ENCODE data around the gene TRPC4AP. TPM values are rescaled to one million over a fixed set of nuclear protein-coding genes. Genes with fewer than 3 reads are reported as not detected.

The TRPC4AP gene
- polyA plus RNA-seq, 2 donors: 25.7 to 26.9 TPM

DNA sequence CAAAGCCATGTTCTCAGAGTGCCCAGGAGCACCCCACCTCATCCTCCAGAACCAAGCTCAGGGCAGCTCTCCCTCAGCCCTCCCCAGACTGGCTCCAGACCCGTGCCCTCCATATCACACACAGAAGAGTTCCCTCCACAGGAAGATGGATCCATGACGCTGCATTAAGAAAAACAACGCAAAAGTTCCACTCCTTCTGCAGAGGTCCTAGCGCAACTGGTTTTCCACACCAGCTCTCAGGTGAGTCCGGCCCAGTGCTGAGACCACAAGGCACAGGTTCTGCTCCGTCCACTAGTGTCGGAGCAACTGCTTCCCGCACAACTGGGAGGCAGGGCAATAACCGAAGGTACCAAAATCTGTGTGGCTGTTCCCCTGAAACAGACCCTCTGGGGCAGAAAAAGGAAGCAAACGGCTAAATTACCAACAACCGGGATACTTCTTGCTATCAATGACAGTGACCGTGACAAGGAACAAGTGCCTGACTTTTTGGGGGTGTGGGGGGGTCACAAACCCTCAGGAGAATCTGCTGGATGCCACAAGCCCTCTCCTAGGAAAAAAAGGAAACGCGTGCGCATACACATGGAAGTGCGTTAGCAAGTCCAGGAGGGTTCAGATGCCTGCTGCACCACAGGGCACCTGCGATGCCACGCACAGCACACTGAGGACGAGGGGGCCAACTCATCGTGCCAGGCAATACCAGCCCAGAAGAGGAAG is 87.7 kb downstream of the TRPC4AP start:
- Histone ChIP-seq H3K4me1 (ENCODE audit: control insufficient read depth in 2 of 2, insufficient read depth in 2 of 2, low read length in 1 of 2) (no peaks in the 10 kb centered on the region), H3K9me3 (ENCODE audit: control insufficient read depth in 2 of 2, insufficient read depth in 1 of 2, low read depth in 1 of 2, low read length in 1 of 2) (no peaks in the 10 kb centered on the region), H3K27me3 (ENCODE audit: control insufficient read depth in 1 of 2, insufficient read depth in 2 of 2, low read length in 2 of 2) (no peaks in the 10 kb centered on the region), H3K4me3 (ENCODE audit: low read depth in 1 of 2, low read length in 2 of 2) (no peak overlapping the region), H3K27ac (ENCODE audit: low read depth in 2 of 2, low read length in 1 of 2) (no peak overlapping the region), H3K36me3 (ENCODE audit: control insufficient read depth in 2 of 2, insufficient read depth in 2 of 2, low read length in 1 of 2) (peaks cover 33 to 89% of the 10 kb centered on the region in 2 donors)
- WGBS, 2 donors: 91% methylated on average over 20 of the region's 20 CpGs

DNA sequence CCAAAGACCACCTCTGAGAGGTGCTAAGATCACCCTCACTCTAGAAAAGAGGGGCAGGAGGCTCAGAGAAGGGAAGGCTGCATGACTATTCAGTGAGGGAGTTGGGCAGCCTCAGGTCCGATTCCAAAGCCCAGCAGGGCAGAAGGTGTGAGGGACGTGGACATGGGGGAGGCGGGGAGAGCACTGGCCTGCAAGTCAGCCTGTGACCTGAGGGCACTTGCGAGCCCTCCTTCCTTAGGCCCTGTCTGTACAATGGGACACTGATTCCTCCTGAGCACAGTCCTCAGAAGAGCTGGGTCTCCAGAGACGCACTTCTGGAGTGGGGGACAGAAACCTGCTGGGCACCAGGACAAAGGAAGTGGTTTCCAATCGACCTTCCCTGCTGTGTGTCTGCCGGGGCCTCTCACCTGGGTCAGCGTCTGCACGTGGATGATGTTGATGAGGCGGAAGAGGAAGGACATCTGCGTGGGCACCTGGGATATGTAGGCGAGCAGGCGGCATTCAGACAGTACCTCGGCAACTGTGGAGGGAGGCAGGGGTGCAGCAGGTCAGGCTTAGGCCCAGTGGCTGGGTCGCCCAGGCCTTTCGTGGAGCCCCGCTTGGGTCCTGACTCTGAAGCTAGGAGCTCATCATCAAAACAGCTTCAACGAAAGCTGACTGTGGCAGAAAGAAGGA is 88.4 kb downstream of the TRPC4AP start:
- H3K36me3 ChIP-seq (ENCODE audit: control insufficient read depth in 2 of 2, insufficient read depth in 2 of 2, low read length in 1 of 2): peaks cover 32 to 91% of the 10 kb centered on the region in 2 donors
- H3K27ac ChIP-seq (ENCODE audit: low read depth in 2 of 2, low read length in 1 of 2): no peak overlapping the region
- H3K27me3 ChIP-seq (ENCODE audit: control insufficient read depth in 1 of 2, insufficient read depth in 2 of 2, low read length in 2 of 2): no peaks in the 10 kb centered on the region
- no peaks in the 10 kb centered on the region for H3K9me3 ChIP-seq (ENCODE audit: control insufficient read depth in 2 of 2, insufficient read depth in 1 of 2, low read depth in 1 of 2, low read length in 1 of 2)
- no peak overlapping the region for H3K4me3 ChIP-seq (ENCODE audit: low read depth in 1 of 2, low read length in 2 of 2)
- 86 to 89% methylated on average over 18 of the region's 18 CpGs for WGBS, 2 donors
- no peaks in the 10 kb centered on the region for H3K4me1 ChIP-seq (ENCODE audit: control insufficient read depth in 2 of 2, insufficient read depth in 2 of 2, low read length in 1 of 2)

DNA sequence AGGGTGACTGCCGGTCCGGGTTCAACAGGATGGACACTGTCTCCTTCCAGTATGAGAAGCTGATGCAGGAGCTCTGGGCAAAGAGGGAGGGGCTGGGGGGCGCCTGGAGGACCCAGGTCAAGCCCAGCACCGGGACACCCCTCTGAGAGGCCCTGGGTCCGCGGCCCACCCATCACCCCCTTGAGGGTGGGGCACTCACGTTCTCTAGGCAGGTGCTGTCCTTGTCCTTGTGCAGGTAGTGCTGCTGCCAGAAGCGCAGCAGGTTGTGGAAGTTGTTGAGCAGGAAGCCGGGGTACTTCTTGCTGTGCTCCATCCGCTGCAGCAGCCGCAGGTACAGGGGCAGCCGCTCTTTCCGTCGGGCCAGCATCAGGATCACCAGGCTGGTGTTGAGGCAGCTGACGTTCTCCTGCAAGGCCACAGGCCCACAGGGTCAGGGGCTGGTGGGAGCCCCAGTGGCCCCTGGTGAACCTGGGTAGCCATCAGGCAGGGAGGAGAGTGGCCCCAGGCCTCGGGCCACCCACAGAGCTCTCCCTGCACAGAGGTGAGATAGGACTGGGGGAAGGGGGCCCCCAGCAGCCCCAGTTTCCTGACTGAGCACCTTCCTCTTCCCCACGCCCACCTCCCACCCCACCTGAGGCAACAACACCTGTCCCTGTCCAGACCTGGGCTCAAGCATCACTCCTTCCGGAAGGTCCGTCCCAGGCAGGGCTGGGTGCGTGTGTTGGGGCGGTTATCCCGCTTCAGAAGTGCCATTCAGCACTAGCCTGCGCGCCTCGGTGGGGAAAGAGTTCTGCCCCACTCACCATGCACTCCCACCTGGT is 89.2 kb downstream of the TRPC4AP start:
- Histone ChIP-seq H3K4me1 (ENCODE audit: control insufficient read depth in 2 of 2, insufficient read depth in 2 of 2, low read length in 1 of 2) (no peaks in the 10 kb centered on the region), H3K9me3 (ENCODE audit: control insufficient read depth in 2 of 2, insufficient read depth in 1 of 2, low read depth in 1 of 2, low read length in 1 of 2) (no peaks in the 10 kb centered on the region), H3K27me3 (ENCODE audit: control insufficient read depth in 1 of 2, insufficient read depth in 2 of 2, low read length in 2 of 2) (no peaks in the 10 kb centered on the region), H3K36me3 (ENCODE audit: control insufficient read depth in 2 of 2, insufficient read depth in 2 of 2, low read length in 1 of 2) (peaks cover 27 to 91% of the 10 kb centered on the region in 2 donors), H3K4me3 (ENCODE audit: low read depth in 1 of 2, low read length in 2 of 2) (no peak overlapping the region), H3K27ac (ENCODE audit: low read depth in 2 of 2, low read length in 1 of 2) (no peak overlapping the region)
- WGBS, 2 donors: 94% methylated on average over 25 of the region's 25 CpGs

DNA sequence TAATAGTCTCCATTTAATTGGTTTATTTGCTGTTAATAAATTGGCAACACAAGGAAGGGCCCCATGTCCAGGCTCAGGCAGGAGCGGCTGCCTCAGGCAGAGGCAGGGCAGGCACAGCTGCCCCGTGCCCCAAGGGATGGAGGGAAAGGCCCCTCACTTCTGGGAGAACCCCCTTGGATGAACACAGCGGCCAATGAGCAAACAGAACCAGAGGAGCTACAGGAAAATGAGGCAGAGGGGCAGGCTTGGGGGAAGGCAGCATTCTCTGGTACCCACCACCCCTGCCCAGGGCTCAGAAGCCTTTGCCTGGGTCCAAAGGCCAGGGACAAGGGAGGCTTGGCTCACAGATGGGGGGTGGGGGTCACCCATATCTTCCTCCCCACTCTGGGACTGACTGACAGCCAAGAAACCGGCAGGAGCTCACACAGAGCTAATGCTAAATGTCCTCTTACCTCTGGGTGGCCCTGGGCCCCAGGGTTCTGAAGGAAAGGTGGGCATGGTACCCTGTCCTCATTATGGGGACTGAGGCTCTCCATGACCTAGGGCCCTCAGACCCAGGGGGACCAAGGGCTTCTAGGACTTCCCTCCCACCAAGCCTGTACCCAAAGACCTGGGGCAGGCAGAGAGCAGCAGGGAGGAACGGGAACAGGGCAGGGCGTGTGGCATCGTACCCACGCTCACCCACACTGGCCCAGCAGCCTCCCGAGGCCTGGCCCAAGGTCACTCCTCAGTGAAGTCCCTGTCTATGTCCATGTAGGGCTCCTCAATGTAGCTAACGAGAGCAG is 90.0 kb downstream of the TRPC4AP start:
- H3K4me1 ChIP-seq (ENCODE audit: control insufficient read depth in 2 of 2, insufficient read depth in 2 of 2, low read length in 1 of 2): no peaks in the 10 kb centered on the region
- H3K4me3 ChIP-seq (ENCODE audit: low read depth in 1 of 2, low read length in 2 of 2): no peak overlapping the region
- no peaks in the 10 kb centered on the region for H3K9me3 ChIP-seq (ENCODE audit: control insufficient read depth in 2 of 2, insufficient read depth in 1 of 2, low read depth in 1 of 2, low read length in 1 of 2)
- no peak overlapping the region for H3K27ac ChIP-seq (ENCODE audit: low read depth in 2 of 2, low read length in 1 of 2)
- peaks cover 25 to 92% of the 10 kb centered on the region in 2 donors for H3K36me3 ChIP-seq (ENCODE audit: control insufficient read depth in 2 of 2, insufficient read depth in 2 of 2, low read length in 1 of 2)
- WGBS, 2 donors: 78 to 82% methylated on average over 10 of the region's 10 CpGs
- no peaks in the 10 kb centered on the region for H3K27me3 ChIP-seq (ENCODE audit: control insufficient read depth in 1 of 2, insufficient read depth in 2 of 2, low read length in 2 of 2)

DNA sequence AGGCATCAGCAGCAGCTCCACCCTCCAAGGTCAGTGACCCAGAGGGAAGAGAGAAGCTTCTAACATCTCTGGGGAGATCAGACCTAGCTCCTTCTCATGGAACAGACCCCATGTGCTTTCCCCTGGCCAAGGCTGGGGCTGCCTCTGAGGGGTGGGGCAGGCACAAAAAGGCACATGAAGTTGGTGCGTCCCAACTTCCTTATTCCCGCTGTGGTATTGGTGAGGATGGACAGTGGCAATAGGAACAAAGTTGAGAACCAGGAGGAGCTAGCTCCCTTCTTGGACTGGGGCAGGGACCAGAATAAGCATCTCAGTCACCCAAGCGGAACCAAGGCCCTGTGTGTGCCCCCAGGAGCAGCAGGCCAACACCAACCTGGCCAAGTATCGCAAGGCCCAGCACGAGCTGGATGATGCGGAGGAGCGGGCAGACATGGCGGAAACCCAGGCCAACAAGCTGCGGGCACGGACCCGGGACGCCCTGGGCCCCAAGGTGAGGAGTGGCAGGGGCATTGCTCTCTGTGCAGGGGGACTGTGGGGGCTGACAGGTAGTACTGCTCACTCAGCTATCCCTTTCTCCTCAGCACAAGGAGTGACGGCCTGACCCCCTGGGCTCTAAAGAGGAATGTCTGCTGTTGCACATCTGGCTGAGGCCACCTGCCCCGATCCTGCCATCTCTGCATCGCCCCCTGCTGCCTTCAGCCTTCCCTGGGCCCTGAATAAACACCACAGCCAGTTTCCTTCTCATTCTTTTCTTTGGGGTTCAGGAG is 90.8 kb downstream of the TRPC4AP start:
- Histone ChIP-seq H3K4me3 (ENCODE audit: low read depth in 1 of 2, low read length in 2 of 2) (no peak overlapping the region), H3K36me3 (ENCODE audit: control insufficient read depth in 2 of 2, insufficient read depth in 2 of 2, low read length in 1 of 2) (peaks cover 20 to 92% of the 10 kb centered on the region in 2 donors), H3K27ac (ENCODE audit: low read depth in 2 of 2, low read length in 1 of 2) (no peak overlapping the region), H3K4me1 (ENCODE audit: control insufficient read depth in 2 of 2, insufficient read depth in 2 of 2, low read length in 1 of 2) (peaks cover 0 to 2% of the 10 kb centered on the region in 2 donors), H3K27me3 (ENCODE audit: control insufficient read depth in 1 of 2, insufficient read depth in 2 of 2, low read length in 2 of 2) (no peaks in the 10 kb centered on the region), H3K9me3 (ENCODE audit: control insufficient read depth in 2 of 2, insufficient read depth in 1 of 2, low read depth in 1 of 2, low read length in 1 of 2) (no peaks in the 10 kb centered on the region)
- 87 to 90% methylated on average over 15 of the region's 15 CpGs for WGBS, 2 donors

DNA sequence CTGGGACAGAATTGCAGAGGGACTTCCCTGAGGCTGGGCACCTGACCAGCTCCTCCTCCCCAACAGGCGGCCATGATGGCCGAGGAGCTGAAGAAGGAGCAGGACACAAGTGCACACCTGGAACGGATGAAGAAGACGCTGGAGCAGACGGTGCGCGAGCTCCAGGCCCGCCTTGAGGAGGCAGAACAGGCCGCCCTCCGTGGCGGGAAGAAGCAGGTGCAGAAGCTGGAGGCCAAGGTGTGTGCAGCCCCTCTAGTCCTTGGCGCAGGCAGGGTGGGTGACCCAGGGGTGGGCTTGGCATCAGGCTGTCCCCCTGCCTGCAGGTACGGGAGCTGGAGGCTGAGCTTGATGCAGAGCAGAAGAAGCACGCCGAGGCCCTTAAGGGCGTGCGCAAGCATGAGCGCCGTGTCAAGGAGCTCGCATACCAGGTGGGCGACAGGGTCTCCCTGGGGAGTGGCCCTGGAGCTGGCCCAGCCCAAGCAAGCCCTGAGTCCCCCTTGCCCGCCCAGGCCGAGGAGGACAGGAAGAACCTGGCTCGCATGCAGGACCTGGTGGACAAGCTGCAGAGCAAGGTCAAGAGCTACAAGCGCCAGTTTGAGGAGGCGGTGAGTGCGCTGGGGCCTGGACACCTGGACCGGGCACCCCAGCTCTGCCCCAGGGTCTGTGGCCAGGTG is 91.5 kb downstream of the TRPC4AP start:
- Histone ChIP-seq H3K9me3 (ENCODE audit: control insufficient read depth in 2 of 2, insufficient read depth in 1 of 2, low read depth in 1 of 2, low read length in 1 of 2) (no peaks in the 10 kb centered on the region), H3K27me3 (ENCODE audit: control insufficient read depth in 1 of 2, insufficient read depth in 2 of 2, low read length in 2 of 2) (no peaks in the 10 kb centered on the region), H3K27ac (ENCODE audit: low read depth in 2 of 2, low read length in 1 of 2) (no peak overlapping the region), H3K4me3 (ENCODE audit: low read depth in 1 of 2, low read length in 2 of 2) (no peak overlapping the region), H3K36me3 (ENCODE audit: control insufficient read depth in 2 of 2, insufficient read depth in 2 of 2, low read length in 1 of 2) (peaks cover 16 to 92% of the 10 kb centered on the region in 2 donors), H3K4me1 (ENCODE audit: control insufficient read depth in 2 of 2, insufficient read depth in 2 of 2, low read length in 1 of 2) (peaks cover 0 to 2% of the 10 kb centered on the region in 2 donors)
- whole genome bisulfite sequencing, 2 donors: 95% methylated on average over 28 of the region's 28 CpGs

DNA sequence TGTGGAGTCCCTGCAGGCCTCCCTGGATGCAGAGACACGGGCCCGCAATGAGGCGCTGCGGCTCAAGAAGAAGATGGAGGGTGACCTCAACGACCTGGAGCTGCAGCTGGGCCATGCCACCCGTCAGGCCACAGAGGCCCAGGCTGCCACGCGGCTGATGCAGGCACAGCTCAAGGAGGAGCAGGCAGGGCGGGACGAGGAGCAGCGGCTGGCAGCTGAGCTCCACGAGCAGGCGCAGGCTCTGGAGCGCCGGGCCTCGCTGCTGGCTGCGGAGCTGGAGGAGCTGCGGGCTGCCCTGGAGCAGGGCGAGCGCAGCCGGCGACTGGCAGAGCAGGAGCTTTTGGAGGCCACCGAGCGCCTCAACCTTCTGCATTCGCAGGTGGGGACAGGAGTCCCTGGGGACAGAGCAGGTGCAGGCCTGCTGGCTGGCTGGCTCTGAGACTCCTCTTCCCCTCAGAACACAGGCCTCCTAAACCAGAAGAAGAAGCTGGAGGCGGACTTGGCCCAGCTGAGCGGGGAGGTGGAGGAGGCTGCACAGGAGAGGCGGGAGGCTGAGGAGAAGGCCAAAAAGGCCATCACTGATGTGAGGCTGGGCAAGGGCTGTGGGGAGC is 92.2 kb downstream of the TRPC4AP start:
- H3K27me3 ChIP-seq (ENCODE audit: control insufficient read depth in 1 of 2, insufficient read depth in 2 of 2, low read length in 2 of 2): no peaks in the 10 kb centered on the region
- no peaks in the 10 kb centered on the region for H3K9me3 ChIP-seq (ENCODE audit: control insufficient read depth in 2 of 2, insufficient read depth in 1 of 2, low read depth in 1 of 2, low read length in 1 of 2)
- peaks cover 15 to 92% of the 10 kb centered on the region in 2 donors for H3K36me3 ChIP-seq (ENCODE audit: control insufficient read depth in 2 of 2, insufficient read depth in 2 of 2, low read length in 1 of 2)
- 91 to 95% methylated on average over 28 of the region's 28 CpGs for WGBS, 2 donors
- H3K27ac ChIP-seq (ENCODE audit: low read depth in 2 of 2, low read length in 1 of 2): no peak overlapping the region
- H3K4me3 ChIP-seq (ENCODE audit: low read depth in 1 of 2, low read length in 2 of 2): no peak overlapping the region
- peaks cover 0 to 2% of the 10 kb centered on the region in 2 donors for H3K4me1 ChIP-seq (ENCODE audit: control insufficient read depth in 2 of 2, insufficient read depth in 2 of 2, low read length in 1 of 2)

DNA sequence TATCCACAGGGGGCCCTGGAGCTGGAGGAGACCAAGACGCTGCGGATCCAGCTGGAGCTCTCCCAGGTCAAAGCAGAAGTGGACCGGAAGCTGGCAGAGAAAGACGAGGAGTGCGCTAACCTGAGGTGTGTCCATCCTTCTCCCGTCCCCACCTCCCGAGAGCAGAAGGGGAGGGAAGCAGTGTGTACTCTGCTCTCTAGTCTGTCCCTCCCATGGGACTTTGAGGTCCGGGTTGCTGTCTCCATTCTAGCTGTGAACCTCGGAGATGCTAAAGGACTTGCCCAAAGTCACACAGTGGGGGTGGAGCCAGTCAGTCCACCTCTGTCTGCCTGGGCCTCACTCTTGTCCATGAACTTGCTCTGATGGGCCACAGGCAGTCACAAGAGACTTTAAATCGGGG is 92.8 kb downstream of the TRPC4AP start:
- H3K4me1 ChIP-seq (ENCODE audit: control insufficient read depth in 2 of 2, insufficient read depth in 2 of 2, low read length in 1 of 2): peaks cover 0 to 2% of the 10 kb centered on the region in 2 donors
- H3K36me3 ChIP-seq (ENCODE audit: control insufficient read depth in 2 of 2, insufficient read depth in 2 of 2, low read length in 1 of 2): peaks cover 9 to 92% of the 10 kb centered on the region in 2 donors
- no peaks in the 10 kb centered on the region for H3K27me3 ChIP-seq (ENCODE audit: control insufficient read depth in 1 of 2, insufficient read depth in 2 of 2, low read length in 2 of 2)
- H3K4me3 ChIP-seq (ENCODE audit: low read depth in 1 of 2, low read length in 2 of 2): no peak overlapping the region
- no peak overlapping the region for H3K27ac ChIP-seq (ENCODE audit: low read depth in 2 of 2, low read length in 1 of 2)
- H3K9me3 ChIP-seq (ENCODE audit: control insufficient read depth in 2 of 2, insufficient read depth in 1 of 2, low read depth in 1 of 2, low read length in 1 of 2): no peaks in the 10 kb centered on the region
- WGBS, 2 donors: 76 to 80% methylated on average over 10 of the region's 10 CpGs

All from esophagus (tissue), 2 donors.